ENCODE data around the gene ERMN. TPM values are rescaled to one million over a fixed set of nuclear protein-coding genes. Genes with fewer than 3 reads are reported as not detected.
A peak's percentile ranks its signal among the peaks of the same experiment; 100 is the strongest.

Gene ERMN
- polyA plus RNA-seq, 3 donors from 2014 or later: 0.17 to 0.42 TPM; not detected in 1

GRCh38 chr2:157322432-157322831, 3.2 kb downstream of the ERMN start:
- DNase-seq: no peak
- H3K36me3 Mint-ChIP-seq: peaks cover 27 to 37% (median 29%) of the 10 kb centered on the region in 3 donors
- peaks cover 3 to 4% of the 10 kb centered on the region in 2 donors for H3K4me1 Mint-ChIP-seq
- no peaks in the 10 kb centered on the region for H3K9me3 Mint-ChIP-seq
- no peak overlapping the region for H3K4me3 Mint-ChIP-seq
- no peak overlapping the region for H3K27ac Mint-ChIP-seq
- no peaks in the 10 kb centered on the region for H3K27me3 Mint-ChIP-seq (ENCODE audit: low read depth in 3 of 3)

DNA sequence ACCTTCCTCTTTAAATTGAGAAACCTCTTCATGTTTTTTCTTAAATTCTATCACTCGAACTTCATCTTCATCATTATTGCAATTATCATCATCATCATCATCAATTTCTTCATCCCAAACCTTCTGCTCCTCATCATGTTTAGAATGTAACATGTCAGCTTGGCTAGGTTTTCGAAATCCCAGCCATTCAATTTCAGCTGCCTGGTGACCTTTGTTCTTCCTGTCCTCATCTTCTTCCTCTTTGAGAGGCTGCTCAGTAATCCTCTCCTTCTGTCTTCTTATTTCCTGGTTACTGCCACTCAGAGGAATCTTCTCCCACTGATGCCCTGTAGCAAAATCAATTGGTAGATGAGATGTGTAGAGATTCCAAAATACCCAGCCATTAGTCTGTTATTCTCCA, 4.2 kb downstream of the ERMN start:
- Mint-ChIP-seq H3K27ac (peak overlapping the region in 1 of 6 donors; percentile 29), H3K9me3 (no peaks in the 10 kb centered on the region), H3K4me3 (no peak overlapping the region), H3K36me3 (peaks cover 27 to 37% (median 29%) of the 10 kb centered on the region in 3 donors), H3K27me3 (ENCODE audit: low read depth in 3 of 3) (no peaks in the 10 kb centered on the region), H3K4me1 (no peaks in the 10 kb centered on the region)
- no peak for DNase-seq

DNA sequence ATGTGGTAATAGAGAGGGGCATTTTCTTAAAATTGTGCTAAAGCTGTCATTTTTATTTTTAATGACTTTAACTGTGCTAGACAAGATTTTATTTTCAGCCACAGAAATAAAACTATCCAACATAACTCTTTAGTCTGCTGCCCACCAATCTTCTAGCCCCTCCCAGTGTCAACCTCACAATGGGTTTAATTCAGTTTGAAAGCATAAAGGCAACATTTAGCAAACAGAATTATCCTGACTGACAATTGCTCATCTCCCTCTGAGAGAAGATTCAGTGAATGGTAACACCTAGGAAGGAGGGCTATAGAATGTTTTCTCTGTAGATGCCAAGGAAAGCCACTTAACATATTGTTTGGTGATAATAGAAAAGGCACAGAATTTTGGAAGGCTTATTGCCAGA, 5.2 kb downstream of the ERMN start:
- no peak for DNase-seq
- Mint-ChIP-seq H3K27me3 (ENCODE audit: low read depth in 3 of 3) (no peaks in the 10 kb centered on the region), H3K4me3 (no peak overlapping the region), H3K27ac (no peak overlapping the region), H3K4me1 (no peaks in the 10 kb centered on the region), H3K9me3 (no peaks in the 10 kb centered on the region), H3K36me3 (peaks cover 27 to 37% (median 27%) of the 10 kb centered on the region in 3 donors)

GRCh38 chr2:157319795-157320194, 5.8 kb downstream of the ERMN start:
- Mint-ChIP-seq H3K4me3 (no peak overlapping the region), H3K36me3 (peaks cover 25 to 37% (median 27%) of the 10 kb centered on the region in 3 donors), H3K9me3 (no peaks in the 10 kb centered on the region), H3K27me3 (ENCODE audit: low read depth in 3 of 3) (no peaks in the 10 kb centered on the region), H3K27ac (no peak overlapping the region), H3K4me1 (no peaks in the 10 kb centered on the region)
- DNase-seq: no peak

DNA sequence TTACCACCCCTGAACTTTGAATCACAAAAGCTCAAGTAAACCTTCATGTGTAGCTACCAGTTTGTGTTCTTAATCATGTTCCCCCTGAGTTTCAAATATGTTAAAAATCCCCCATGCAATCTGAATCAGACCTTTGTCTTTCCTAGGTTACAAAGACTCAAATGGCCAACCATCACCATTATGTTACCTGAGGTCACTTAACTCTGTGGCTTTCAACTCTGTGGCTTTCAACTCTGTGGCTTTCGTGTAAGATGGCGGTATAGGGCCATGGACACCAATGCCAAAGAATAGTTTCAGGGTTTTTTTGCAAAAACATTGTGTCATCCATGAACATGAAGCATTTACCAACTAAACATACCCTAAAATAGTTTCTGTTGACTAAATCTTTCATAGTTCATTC, 6.7 kb downstream of the ERMN start:
- Mint-ChIP-seq H3K27me3 (ENCODE audit: low read depth in 3 of 3) (peaks cover 0 to 4% (median 0%) of the 10 kb centered on the region in 3 donors), H3K36me3 (peaks cover 25 to 37% (median 27%) of the 10 kb centered on the region in 3 donors), H3K4me3 (no peak overlapping the region), H3K4me1 (no peaks in the 10 kb centered on the region), H3K9me3 (no peaks in the 10 kb centered on the region), H3K27ac (no peak overlapping the region)
- DNase-seq: no peak

GRCh38 chr2:157315901-157316300, 9.7 kb downstream of the ERMN start:
- H3K4me1 Mint-ChIP-seq: no peaks in the 10 kb centered on the region
- H3K36me3 Mint-ChIP-seq: peaks cover 6 to 16% (median 12%) of the 10 kb centered on the region in 3 donors
- no peak overlapping the region for H3K4me3 Mint-ChIP-seq
- H3K9me3 Mint-ChIP-seq: no peaks in the 10 kb centered on the region
- DNase-seq: no peak
- peaks cover 0 to 4% (median 0%) of the 10 kb centered on the region in 3 donors for H3K27me3 Mint-ChIP-seq (ENCODE audit: low read depth in 3 of 3)
- H3K27ac Mint-ChIP-seq: no peak overlapping the region

GRCh38 chr2:157312866-157313486, 12.6 kb downstream of the ERMN start:
- no peak for DNase-seq
- Mint-ChIP-seq H3K36me3 (no peaks in the 10 kb centered on the region), H3K27ac (no peak overlapping the region), H3K4me3 (no peak overlapping the region), H3K27me3 (ENCODE audit: low read depth in 3 of 3) (peaks cover 0 to 7% (median 5%) of the 10 kb centered on the region in 3 donors), H3K4me1 (no peaks in the 10 kb centered on the region), H3K9me3 (no peaks in the 10 kb centered on the region)

GRCh38 chr2:157311706-157312105, 13.9 kb downstream of the ERMN start:
- DNase-seq: no peak
- H3K4me3 Mint-ChIP-seq: no peak overlapping the region
- H3K27me3 Mint-ChIP-seq (ENCODE audit: low read depth in 3 of 3): peaks cover 2 to 9% (median 5%) of the 10 kb centered on the region in 3 donors
- no peaks in the 10 kb centered on the region for H3K9me3 Mint-ChIP-seq
- no peak overlapping the region for H3K27ac Mint-ChIP-seq
- no peaks in the 10 kb centered on the region for H3K4me1 Mint-ChIP-seq
- H3K36me3 Mint-ChIP-seq: no peaks in the 10 kb centered on the region

DNA sequence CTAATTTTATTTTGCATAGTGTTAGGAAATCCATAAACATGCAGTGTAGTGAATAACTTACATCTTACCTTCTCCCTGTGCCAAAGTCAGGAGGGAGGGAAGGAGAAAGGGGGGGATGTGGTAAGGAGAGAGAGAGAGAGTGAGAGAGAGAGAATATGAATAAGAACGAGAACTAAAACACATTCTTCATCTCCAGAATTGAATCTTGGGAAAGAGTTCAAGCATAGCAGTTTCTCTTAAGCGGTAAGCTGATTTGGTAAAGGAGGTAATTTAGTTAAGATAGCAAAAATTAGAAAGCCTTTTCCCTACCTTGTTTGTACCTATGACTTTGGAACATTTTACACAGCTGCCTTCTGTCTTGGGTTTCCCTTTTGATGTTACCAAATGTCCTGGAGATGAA, 15.7 kb downstream of the ERMN start:
- H3K4me1 Mint-ChIP-seq: no peaks in the 10 kb centered on the region
- no peaks in the 10 kb centered on the region for H3K9me3 Mint-ChIP-seq
- no peak overlapping the region for H3K27ac Mint-ChIP-seq

DNA sequence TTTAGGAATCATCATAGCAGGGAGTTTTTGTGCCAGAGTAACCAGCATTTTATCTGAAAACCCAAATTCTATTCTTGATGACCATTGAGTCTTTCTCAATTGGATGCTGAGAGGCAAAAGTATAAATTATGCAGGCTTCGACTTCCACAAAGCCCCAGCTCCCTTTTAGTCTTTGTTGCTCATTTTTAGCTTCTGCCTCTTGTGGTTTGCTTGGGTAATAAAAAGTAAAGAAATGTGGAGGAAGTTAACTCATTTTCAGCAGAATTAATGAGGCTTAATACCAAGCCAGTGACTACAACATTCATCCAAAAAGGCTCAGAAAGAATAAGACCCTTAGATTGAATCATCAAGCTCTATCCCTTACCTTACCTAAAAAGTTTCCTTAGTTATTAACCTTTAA, 18.6 kb downstream of the ERMN start:
- Mint-ChIP-seq H3K27me3 (ENCODE audit: low read depth in 3 of 3) (peaks cover 5 to 8% (median 7%) of the 10 kb centered on the region in 3 donors), H3K36me3 (no peaks in the 10 kb centered on the region), H3K4me3 (no peak overlapping the region), H3K27ac (no peak overlapping the region), H3K4me1 (no peaks in the 10 kb centered on the region), H3K9me3 (no peaks in the 10 kb centered on the region)
- no peak for DNase-seq

More for the DNA sequence above, 15.7 kb downstream of the ERMN start:
- H3K4me3 Mint-ChIP-seq: no peak overlapping the region
- H3K27me3 Mint-ChIP-seq (ENCODE audit: low read depth in 3 of 3): peaks cover 2 to 9% (median 5%) of the 10 kb centered on the region in 3 donors
- no peak for DNase-seq
- no peaks in the 10 kb centered on the region for H3K36me3 Mint-ChIP-seq

DNA sequence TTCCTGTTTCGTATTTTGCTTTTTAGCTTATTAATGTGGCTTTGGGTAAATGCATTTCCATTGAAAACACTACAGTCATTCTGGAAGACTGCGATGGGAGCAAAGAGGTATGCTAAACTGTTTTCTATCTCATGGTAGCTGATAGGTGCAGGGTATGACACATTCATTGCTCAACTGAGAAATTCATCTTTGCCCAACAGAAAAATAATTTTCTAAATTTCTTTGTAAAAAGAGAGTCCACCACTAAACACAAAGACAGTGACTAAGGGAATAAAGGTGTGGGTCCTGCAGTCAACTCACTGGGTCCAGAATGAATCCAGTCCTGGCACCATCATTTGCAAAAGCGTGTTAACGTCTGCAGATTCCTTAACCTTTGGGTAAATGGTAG, 19.9 kb downstream of the ERMN start:
- Mint-ChIP-seq H3K36me3 (no peaks in the 10 kb centered on the region), H3K9me3 (no peaks in the 10 kb centered on the region), H3K27ac (no peak overlapping the region), H3K4me1 (no peaks in the 10 kb centered on the region), H3K4me3 (no peak overlapping the region), H3K27me3 (ENCODE audit: low read depth in 3 of 3) (peaks cover 5 to 10% (median 7%) of the 10 kb centered on the region in 3 donors)
- no peak for DNase-seq

- no peaks in the 10 kb centered on the region for H3K9me3 Mint-ChIP-seq
- H3K27ac Mint-ChIP-seq: no peak overlapping the region
- H3K27me3 Mint-ChIP-seq (ENCODE audit: low read depth in 3 of 3): peaks cover 4 to 10% (median 7%) of the 10 kb centered on the region in 3 donors
- H3K36me3 Mint-ChIP-seq: no peaks in the 10 kb centered on the region
- DNase-seq: no peak
- H3K4me3 Mint-ChIP-seq: no peak overlapping the region
- no peaks in the 10 kb centered on the region for H3K4me1 Mint-ChIP-seq
Measured at GRCh38 chr2:157304811-157305722, 20.6 kb downstream of the ERMN start.

GRCh38 chr2:157303612-157304011, 22.0 kb downstream of the ERMN start:
- DNase-seq: no peak
- Mint-ChIP-seq H3K36me3 (no peaks in the 10 kb centered on the region), H3K4me1 (no peaks in the 10 kb centered on the region), H3K9me3 (no peaks in the 10 kb centered on the region), H3K27ac (no peak overlapping the region), H3K4me3 (no peak overlapping the region), H3K27me3 (ENCODE audit: low read depth in 3 of 3) (peaks cover 2 to 12% (median 4%) of the 10 kb centered on the region in 3 donors)

DNA sequence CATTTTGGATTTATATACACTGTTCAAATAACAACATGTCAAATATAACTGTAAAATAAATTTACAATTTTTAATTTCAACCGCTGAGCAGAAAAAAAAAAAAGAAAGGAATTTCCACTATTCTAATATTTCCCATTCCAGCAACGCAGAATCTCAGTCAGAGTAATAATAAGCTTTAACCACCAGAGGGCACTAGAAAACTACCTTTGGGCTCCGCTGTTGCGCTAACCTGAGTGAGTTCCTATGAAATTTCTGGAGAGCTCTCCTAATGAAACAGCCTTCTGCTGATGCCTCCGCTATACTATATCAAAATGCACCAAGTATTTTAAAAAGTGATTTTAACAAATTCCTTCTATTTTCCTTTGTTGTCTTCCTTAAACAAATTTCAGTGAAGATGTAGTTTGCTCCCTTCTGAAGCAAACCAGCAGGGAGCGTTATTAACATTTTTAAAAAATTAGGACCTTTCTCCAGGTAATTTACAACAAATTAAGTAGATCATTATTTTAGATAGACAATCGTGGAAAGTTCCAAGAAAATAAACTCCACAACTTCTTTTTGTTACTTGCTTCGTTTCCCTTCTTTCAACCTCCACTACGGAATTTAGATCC, 23.0 kb downstream of the ERMN start:
- no peak overlapping the region for H3K27ac Mint-ChIP-seq

More for the DNA sequence above, 23.0 kb downstream of the ERMN start:
- Mint-ChIP-seq H3K4me1 (no peaks in the 10 kb centered on the region), H3K27me3 (ENCODE audit: low read depth in 3 of 3) (peaks cover 4 to 13% (median 6%) of the 10 kb centered on the region in 3 donors), H3K4me3 (no peak overlapping the region), H3K9me3 (no peaks in the 10 kb centered on the region), H3K36me3 (no peaks in the 10 kb centered on the region)
- peak; percentile 46 to 63 (median 55) for DNase-seq

Measured in immature natural killer cell (primary cell).